AG08395 (cell line): ENCODE measurements around the gene NME3.
"Not testable (repeated sequence)": the region's sequence is repeated elsewhere in the genome, so short reads cannot be mapped to it uniquely, and the experiment has no call there.

ENCODE experiments used
- DNase-seq: peaks from one replicate; pipeline ENCODE4 v3.0.0; 2012; ENCODE audit warnings: mixed read lengths, low spot score

The NME3 gene

DNA sequence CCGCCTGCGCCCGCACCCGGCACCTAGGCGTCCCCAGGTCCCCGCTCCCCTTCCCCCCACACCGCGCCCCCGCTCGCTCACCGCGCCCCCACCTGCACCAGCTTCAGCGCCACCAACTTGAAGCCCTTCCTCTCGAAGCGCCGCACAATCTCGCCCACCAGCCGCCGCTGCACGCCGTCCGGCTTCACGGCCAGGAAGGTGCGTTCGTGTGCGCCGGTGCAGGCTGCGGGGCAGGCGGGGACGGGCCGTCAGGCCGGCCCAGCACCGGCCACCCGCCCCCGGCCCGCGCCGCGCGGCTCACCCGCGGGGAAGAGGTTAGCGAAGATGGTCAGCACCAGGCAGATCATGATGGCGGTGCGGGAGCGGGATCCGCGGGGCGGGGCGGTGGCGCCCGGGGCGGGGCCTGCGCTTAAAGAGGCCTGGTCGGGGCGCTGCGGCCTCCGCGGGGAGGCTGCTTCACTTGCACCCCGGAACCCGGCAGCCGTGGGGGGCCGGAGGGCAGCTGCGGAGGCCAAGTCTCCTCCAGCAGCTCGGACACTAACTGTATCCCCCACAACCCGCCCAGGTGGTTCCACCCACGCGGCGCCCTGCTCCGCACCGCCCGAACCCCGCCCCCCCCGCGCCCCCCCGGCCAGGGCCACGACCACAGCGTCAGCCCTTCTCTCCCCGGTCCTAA lies at the start of gene NME3:
Gene NME3 (minus strand): TSS at position 356 of the 676 bp plus-strand sequence. CDS start 9 bp downstream, at position 347.
- peak; percentile 78 for DNase-seq

DNA sequence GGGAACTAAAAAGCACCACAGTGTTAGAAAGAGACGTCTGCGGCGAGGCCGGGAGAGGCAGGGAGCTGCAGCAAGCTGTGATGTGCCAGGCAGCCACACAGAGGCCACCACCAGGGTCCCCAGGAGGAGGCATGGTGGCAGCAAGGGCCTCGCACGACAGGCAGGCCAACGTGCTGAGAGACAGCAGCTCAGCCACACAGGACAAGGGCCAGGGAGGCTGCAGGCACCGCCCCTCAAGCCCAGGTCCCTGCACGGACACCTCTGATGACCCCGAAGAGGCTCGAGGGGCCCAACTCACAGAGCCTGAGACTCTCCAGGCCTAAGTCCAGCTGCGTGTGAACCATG lies 49.6 kb upstream of the NME3 start:
- DNase-seq: no peak

DNA sequence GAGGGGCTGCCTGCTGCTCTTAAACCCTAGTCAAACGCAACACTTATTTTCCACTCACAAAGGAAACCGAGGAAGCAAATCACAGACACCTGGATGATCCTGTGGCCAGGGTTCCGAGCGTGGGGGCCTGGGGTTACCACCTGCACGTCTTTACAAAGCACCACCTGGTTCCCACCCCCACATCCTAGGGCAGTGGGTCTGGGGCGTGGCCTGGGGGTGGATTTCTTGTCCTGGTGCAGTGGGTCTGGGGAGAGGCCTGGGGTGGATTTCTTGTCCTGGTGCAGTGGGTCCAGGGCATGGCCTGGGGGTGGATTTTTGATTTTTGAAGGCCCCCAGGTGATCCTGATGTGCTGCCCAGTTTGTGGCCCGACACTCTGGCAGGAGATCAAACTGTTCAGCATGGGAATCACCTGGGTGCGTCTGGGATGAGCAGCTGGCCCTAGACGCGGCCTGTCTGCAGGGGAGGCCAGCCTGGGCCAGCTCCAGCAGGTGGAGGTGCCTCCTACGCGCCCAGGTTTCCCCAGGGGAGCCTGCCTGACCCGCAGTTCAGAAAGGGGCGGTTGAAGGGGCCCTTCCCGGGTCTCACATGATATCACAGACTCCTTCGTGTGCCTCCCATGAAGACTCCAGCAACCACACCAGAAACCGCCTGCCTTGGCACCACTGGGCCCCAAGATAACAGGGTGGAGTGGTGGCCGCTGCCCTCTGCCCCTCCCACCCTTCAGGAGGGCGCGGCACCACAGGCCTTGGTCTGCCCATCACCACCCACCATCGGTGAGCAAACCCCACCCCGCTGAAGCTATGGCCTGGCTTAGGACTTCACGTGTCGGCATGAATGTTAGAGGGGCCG lies 49.0 kb upstream of the NME3 start:
- no peak for DNase-seq

DNA sequence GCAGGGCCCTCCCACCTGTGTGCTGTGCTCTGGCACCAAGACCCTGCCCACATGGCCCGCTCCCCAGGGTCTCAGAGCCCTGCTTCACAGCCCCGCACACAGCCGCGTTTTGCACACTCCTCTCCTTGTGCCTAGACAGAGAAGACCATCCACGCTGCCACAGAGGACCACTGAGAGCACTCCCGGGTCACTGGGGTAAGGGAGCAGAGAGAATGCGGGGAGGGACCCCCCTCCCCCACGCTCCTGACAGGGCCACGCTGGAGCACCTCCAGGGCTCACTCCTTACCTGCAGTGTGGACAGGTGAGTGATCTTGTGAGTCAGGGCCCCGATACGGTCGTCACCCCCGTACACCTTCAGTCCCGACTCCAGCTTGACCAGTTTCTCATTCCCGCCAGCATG lies 48.3 kb upstream of the NME3 start:
- no peak for DNase-seq

DNA sequence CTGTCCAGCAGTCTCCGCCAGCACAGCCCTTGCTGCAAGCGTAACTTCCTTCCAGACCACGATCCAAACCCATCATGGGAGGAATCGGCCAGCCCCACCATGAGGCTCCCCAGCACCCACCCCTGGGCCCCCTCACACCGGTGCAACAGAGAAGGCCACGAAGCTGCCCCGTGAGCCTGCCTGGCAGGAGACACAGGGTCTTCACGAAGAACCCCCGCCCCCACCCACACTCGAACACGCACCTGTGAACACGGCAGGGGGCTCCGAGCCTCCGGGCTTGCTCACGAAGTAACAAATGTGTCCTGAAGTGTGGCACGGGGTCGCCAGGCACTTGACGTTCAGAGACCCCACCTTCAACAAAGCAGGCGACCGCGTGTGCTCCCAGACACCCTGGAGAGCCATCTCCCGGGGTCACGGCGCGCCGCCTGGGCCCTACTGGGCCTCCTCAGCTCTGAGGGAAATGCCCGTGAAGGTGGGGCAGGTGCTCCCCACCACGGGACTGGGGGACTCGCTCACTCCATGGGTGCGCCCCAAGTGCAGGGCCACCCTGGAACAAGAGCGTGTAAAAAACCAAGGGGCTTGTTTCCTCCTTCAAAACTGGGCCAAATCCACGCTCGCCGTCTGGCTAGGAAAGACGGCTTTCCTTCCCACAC lies 47.7 kb upstream of the NME3 start:
- DNase-seq: no peak

DNA sequence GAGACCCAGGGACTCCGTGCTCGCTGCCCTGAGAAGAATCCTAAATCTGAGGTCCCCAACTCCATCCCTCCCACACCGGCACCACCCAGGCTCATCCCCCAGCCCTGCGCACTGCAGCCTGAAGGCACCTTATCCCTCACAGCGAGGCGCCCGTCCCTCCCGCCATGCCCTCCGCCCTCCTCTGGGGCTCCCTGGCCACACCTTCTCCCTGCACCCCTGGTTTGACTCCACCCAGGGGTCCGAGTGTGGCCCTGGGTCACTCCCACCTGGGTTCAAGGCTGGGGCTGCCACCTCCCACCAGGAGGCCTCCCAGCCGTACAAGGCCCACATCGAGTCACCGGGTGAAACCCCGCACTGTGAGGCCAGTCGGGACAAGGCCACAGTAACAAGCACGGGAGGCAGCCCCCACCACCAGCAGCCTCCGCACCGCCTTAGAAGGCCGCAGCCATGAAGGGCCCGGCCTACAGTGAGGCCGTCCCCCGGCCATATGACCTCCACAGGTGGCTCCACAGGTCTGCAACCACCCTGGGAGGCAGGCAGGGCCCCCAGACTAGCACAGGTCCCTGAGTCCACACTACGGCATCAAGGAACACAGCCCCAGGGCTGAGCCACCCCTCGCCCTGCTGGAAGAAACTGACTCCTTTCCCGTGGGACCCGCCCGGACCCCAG lies 47.0 kb upstream of the NME3 start:
- no peak for DNase-seq

DNA sequence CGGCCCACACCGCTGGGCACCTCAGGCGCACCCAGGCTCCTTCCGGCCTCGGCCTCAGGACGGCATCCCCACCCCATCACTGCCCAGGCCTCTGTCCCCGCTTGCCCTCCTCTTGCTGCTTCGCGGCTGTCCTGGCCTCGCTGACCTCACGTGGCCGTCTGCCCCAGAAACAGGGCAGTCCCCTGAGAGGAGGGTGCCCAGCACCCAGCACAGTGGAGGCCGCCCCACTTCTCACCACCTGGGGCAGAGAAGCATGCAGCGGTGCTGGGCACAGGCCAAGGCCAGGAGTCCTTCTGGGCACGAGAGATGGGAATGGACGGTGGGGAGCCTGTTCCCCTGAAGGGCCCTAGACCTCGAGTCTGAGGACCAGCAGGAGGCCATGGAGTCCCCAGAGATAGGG lies 46.4 kb upstream of the NME3 start:
- no peak for DNase-seq

DNA sequence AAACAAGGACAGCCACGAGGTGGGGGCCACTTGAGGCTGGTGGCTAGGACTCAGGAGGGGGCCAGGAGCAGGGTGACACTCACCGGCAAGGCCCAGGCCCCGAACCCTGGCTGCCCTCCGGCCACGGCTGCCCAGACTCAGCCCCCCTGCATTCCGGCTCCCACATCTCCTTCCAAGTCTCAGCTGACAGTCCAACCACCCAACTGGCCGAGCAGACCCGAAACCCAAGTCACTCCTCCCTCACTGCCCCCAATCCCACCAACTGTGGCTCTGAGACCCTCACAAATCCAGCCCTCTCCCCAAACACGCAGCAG lies 45.9 kb upstream of the NME3 start:
- DNase-seq: no peak

DNA sequence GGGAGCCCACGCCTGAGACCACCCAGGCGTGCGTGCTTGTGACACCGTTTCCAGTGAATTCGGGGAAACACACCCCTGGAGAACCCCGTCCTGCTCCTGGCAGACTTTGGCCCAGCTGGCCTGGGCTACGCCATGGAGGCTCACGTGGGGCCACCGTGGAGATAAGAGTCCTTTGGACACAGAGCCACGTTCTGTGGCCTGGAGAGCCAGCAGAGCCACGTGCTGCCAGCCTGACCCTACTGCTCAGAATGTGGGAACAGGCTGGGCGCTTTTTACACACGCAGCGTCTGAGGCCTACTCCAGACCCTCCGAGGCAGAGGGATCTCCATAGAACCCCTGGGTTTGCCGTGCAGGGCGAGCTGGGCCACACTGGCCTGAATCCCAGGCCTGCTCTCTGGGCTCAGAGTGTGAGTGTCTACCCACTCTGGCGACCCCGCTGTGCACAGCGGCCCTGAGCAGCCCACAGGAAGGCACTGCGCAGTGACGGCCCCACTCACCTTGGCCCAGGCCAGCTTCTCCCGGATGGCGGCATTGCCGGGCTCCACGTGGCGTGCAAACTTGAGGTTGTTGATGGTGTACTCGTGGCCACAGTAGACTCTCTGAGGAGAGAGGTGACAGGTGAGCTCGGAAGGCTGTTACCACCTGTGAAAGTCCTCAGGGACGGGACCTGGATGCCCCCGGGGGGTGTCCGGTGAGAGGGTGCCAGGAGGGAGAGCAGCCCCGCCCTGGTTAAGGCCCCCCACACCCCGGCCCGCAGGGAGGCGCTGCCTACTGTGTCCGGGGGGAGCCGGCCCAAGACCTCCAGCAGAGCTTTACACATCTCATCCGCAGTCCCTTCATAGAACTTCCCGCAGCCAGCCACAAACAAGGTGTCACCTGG lies 45.3 kb upstream of the NME3 start:
- DNase-seq: no peak

DNA sequence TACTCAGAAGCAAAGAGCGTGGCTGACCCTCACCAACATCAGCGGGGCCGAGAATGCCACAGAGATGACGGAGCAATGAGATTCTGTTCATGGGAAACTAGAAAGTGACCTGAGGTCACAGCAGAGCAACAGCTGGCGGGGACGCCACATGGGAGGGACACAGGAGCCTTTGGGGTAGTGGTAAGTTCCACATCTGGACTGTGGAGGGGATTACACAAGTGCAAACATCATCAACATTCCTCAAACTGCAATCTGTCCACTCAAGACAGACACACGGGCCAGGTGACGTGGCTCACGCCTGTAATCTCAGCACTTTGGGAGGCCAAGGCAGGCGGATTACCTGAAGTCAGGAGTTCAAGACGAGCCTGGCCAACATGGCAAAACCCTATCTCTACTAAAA lies 44.1 kb upstream of the NME3 start:
- no peak for DNase-seq

DNA sequence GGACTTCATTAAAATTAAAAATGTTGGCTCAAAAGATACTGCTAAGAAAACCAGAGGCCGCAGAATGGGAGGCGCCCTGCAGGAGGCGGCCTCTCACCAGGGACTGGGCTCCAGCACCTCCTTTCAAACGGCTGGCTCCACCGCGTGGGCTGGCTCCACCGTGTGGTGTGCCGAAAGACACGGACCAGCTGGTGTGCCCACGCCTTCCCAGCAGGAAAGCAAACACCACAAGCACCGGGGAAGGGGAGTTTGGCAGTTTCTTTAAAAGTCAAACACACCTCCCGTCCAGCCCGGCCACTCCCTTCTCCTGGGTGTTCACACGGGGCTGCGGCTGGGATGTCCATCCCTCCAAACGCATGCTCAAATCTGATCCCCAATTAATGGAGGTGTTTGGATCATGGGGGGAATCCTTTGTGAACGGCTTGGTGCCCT lies 41.4 kb upstream of the NME3 start:
- peak; percentile 86 for DNase-seq

DNA sequence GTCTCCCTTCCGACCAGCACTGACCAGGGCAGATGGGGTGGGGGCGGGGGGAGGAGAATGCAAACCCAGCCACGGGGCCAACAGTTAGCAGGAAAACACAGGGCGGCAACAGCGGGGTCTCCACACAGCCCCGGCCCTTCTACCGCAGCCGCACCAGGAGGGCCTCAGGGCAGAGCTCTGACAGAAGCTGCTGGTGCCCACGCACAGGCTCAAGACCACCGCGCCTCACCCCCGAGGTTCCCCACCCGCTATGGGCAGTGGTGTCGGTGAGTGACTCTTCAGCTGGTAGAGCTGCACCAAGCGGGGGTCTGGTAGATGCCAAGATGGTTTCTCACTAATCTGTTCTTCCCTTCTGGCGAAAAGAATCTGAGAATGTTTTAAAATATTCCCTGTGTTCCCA lies 39.2 kb upstream of the NME3 start:
- DNase-seq: no peak

DNA sequence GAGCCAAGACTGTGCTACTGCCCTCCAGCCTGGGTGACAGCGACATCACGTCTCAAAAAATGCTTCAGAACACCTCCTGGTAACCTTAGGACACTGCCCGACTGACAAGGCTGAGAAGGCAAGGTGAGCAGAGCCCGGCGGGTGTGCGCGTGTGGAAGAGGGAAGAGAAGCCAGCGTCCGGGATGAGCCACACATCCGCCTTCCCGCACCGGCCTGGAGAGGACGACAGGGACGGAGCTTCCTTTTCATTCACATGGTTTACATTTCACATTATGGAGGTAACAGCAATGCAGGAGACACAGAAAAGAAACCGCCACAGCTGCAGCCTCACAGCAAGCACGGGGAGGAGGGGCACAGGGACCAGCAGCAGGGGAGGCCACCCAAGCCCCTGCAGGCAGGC lies 38.8 kb upstream of the NME3 start:
- no peak for DNase-seq

DNA sequence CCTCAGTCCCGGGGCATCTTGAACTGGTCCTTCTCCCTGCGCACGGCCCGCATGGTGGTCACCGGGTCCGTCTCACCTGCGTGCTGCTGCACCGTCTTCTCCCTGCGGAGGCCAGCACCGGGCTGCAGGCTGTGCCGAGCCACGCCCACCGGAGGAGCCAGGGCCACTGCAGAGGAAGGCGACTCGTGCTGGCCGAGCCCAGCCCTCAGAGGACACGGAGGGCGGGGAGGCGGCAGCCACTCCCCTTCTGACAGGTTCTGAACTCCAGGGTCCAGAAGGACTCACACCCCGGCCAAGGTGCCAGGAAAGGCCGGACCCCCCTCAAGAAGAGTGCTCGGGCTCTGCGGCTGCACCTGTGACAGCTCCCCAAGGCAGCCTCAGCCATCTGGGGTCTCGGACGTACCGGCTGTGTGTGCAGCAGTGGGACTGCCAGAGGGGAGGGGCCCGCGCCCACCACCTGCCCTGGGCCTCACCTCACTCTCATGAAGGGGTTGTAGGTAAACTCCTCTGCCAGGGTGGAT lies 38.0 kb upstream of the NME3 start:
- DNase-seq: no peak

DNA sequence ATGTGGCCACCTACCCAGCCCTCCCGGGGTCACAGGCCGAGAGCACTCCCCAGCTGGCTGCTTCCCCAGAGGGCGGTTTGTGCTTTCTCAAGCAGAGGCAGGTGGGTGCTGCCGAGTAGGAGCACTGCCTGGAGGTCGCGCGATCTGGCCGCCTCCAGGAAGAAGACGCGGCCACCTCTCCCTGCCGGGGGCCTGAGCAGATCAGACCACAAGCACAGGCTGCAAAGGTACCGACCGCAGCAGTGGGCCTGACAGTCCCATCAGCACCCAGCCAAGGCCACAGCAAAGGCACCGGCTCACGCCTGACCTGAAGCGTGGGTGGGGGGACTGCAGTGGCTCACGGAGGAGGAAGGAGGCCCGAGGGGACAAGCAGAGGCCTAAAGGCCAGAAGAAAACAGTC lies 37.3 kb upstream of the NME3 start:
- DNase-seq: no peak

DNA sequence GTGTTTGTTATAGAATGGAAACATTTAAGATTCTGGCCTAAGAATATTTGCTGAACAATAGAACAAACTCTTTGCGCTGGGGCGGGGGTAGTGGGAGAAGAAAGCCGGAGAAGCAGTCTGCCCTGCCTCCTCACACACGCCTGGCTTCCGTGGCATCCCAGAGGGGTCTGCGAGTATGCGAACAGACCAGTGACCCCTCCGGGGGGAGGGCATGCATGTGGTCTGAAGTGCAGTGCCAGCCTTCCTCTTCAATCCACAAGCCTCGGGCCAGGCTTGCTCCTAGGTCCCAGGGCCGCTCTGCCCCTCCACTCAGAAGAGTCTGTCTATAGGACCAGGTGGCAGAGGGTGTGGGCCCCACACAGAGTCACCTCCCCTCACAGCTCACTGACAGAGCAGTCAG lies 36.3 kb upstream of the NME3 start:
- DNase-seq: no peak

DNA sequence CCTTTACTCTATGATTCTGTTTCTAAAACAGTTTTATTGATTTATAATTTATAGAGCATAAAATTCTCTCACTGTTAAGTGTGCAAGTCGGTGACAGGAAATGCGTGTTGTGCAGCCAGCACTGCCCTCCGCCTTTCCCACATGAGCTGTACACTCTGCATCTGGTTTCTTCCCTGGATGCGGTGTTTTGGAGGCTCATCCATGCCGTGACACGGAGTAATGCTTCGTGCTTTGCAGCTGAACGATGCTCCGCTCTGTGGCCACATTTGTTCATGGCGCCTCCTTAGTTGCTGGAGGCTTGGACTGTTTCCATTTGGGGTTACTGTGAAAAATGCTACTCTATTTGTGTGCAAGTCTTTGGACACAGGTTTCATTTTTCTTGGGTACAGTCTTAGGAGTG lies 29.4 kb upstream of the NME3 start:
- peak; percentile 86 for DNase-seq

DNA sequence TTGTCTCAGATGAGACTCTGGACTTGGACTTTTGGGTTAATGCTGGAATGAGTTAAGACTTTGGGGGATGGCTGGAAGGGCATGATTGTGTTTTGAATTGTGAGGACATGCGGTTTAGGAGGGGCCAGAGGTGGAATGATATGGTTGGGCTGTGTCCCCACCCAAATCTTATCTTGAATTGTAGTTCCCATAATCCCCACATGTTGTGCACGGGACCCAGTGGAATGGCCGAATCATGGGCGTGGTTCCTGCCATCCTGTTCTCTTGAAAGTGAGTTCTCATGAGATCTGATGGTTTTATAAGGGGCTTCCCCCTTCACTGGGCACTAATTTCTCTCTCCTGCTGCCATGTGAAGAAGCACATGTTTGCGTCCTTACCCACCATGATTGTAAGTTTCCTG lies 27.9 kb upstream of the NME3 start:
- DNase-seq: not testable (repeated sequence)

DNA sequence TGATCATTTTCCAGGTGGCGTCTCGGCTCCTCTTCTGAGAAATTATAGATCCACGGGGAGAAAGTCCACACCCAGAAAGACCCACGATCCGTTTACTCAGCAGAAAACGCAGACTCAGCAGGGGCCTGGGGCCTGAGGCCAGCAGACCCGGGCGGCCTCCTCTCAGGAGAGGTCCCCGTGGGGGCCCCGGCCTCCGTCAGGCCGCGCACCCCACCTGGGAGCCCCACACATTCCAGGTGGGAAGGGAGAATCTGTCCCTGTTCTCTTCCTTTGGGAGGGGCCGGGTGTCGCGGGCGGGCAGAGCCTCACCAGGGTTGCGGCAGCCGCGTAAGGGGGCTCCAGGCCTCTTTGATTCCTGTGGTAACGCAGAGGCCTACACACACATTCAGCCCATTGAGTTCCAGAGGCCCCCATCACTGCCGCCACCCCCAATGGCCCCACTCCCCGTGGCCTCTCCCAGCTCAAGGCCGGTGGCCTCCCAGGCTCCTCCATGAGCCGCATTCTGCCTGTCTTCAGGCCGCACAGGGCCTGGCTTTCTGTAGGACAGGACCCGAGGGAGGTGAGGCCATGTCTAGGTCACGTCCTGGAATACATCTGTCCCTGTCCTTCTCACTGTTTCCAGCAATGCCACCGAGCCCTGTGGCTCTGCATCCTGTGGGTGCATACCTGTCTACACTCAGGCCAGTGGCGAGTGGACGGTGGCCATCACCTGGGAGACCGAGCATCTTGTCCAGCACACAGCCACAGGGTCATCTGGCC lies 23.7 kb upstream of the NME3 start:
- no peak for DNase-seq

DNA sequence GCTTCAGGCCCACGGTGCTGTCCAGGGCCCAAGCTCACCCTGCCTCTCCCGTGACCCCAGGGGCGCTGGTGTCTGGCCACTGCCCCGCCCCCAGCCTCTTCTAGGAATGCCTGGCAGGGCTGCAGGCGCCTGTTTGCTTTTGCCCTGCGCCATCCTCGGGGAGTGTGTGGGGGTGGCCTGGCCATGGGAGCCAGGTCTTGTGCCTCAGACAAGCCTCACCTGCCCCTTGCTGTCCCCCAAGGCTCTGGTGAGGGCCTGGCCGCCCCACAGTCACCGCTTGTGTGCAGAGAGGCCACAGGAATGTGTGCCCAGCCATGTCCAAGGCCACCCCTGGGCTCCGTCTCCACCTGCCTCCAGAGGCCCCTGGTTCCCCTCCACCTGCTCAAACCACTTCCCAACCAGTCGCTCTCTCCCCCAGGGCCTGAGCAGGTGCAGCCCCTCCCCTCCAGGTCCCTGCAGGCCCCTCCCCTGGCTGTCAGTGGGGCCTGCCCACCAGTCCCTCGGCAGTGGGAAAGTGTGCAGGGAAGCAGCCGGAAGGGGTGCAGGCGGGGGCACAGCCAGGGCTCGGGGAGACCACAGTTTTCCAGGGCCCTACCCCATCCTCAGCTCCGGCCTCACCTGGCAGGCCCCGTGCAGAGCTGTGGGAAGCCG lies 23.0 kb upstream of the NME3 start:
- DNase-seq: no peak
